Measurements from ENCODE around the gene SEC61A2.
"Not testable (repeated sequence)": the region's sequence is repeated elsewhere in the genome, so short reads cannot be mapped to it uniquely, and the experiment has no call there.

GRCh38 chr10:12097361-12097760 is 32.1 kb upstream of the SEC61A2 start:
- TF ChIP-seq POLR2AphosphoS5 (IDR thresholded peaks at IDR 0.05; ENCODE audit: borderline replicate concordance, low read depth, low read length); FOXP2 (optimal IDR thresholded peaks at IDR 0.05; ENCODE audit: control extremely low read depth, extremely low read length, insufficient read depth); EZH2 (IDR thresholded peaks at IDR 0.05): not testable (repeated sequence)
